GM12878 (cell line): ENCODE measurements around the gene SYNGAP1. TPM values are rescaled to one million over a fixed set of nuclear protein-coding genes. Genes with fewer than 3 reads are reported as not detected.
"Not testable (repeated sequence)": the region's sequence is repeated elsewhere in the genome, so short reads cannot be mapped to it uniquely, and the experiment has no call there.

Source experiments
- ATAC-seq: fragments of 200-7000 bp; cut with Tn5 transposase; 3 replicates; pipeline ENCODE4 v1.9.1; 2020; ENCODE audit warnings: mild to moderate bottlenecking, moderate library complexity
- BruUV-seq: library from RNA; stranded (reverse); fragments of 400-500 nt; replicated peaks from 2 replicates; lab custom pipeline; 2021; lab: Mats Ljungman, UMichigan
- CTCF ChIA-PET: fragments of 300-600 bp; sonication (Branson Sonifier 250); formaldehyde crosslinking; extraction: SDS; loops from one replicate; lab custom pipeline; 2021; ENCODE audit warnings: inconsistent platforms; lab: Yijun Ruan, JAX
- POLR2A ChIA-PET: fragments of 350-600 bp; formaldehyde crosslinking; extraction: SDS; loops from one replicate; lab custom pipeline; 2021; ENCODE audit warnings: inconsistent platforms; lab: Charles Lee
- RAD21 ChIA-PET: fragments of 300-600 bp; sonication (Branson Sonifier 250); formaldehyde crosslinking; loops from one replicate; lab custom pipeline; 2023; ENCODE audit warnings: antibody characterized with exemption; ENCODE audit not compliant: unreplicated experiment; lab: Charles Lee
- SMC1A ChIA-PET: fragments of 300-600 bp; sonication (Branson Sonifier 250); formaldehyde crosslinking; loops from one replicate; lab custom pipeline; 2023; ENCODE audit not compliant: unreplicated experiment, uncharacterized antibody; lab: Charles Lee
- DNase-seq: peaks from one replicate; pipeline ENCODE4 v3.0.0-alpha.2; 2011; ENCODE audit warnings: low read depth, low spot score
- FAIRE-seq: peaks from 3 replicates; lab custom pipeline; 2011; peaks lifted over from hg19 to GRCh38; lab: Jason Lieb, UNC
- H2AFZ ChIP-seq: 2 replicates; pipeline ENCODE4 v1.6.0; 2011; ENCODE audit warnings: low read depth, low read length, control low read depth; ENCODE audit not compliant: control insufficient read depth
- H3K27ac ChIP-seq: 2 replicates; pipeline ENCODE4 v1.5.1; 2011; ENCODE audit warnings: control low read depth; ENCODE audit not compliant: control insufficient read depth, insufficient read depth
- H3K27me3 ChIP-seq, 2 experiments: replicated peaks in 1 of 2; 2 replicates each; pipeline versions ENCODE4 v1.6.0 to v1.6.1; 2011; ENCODE audit warnings: low read length in 1 of 2; ENCODE audit not compliant: control insufficient read depth in 2 of 2, insufficient read depth in 2 of 2
- H3K36me3 ChIP-seq, 2 experiments: 2 replicates each; pipeline ENCODE4 v1.5.1; 2011; ENCODE audit warnings: low read length in 1 of 2; ENCODE audit not compliant: control insufficient read depth in 2 of 2, insufficient read depth in 2 of 2
- H3K4me1 ChIP-seq: 2 replicates; pipeline ENCODE4 v1.6.1; 2011; ENCODE audit warnings: mild to moderate bottlenecking, low read length, moderate library complexity, mixed read lengths; ENCODE audit not compliant: control insufficient read depth, insufficient read depth
- H3K4me2 ChIP-seq: 2 replicates; pipeline ENCODE4 v1.6.0; 2011; ENCODE audit warnings: control low read depth; ENCODE audit not compliant: control insufficient read depth, insufficient read depth
- H3K4me3 ChIP-seq: fragments of 200-600 bp; sonication (generic); 2 replicates; pipeline ENCODE4 v1.5.1; 2016
- H3K79me2 ChIP-seq: 2 replicates; pipeline ENCODE4 v1.6.0; 2011; ENCODE audit warnings: low read length; ENCODE audit not compliant: control insufficient read depth, insufficient read depth
- H3K9ac ChIP-seq: 2 replicates; pipeline ENCODE4 v1.8.0; 2011; ENCODE audit warnings: low read length, control low read depth, mixed read lengths; ENCODE audit not compliant: control insufficient read depth, insufficient read depth
- H3K9me3 ChIP-seq: replicated peaks from 3 replicates; pipeline ENCODE4 v1.5.1; 2011; ENCODE audit warnings: mild to moderate bottlenecking, low read length; ENCODE audit not compliant: control insufficient read depth, insufficient read depth
- H4K20me1 ChIP-seq: 2 replicates; pipeline ENCODE4 v1.6.0; 2011; ENCODE audit not compliant: control insufficient read depth, insufficient read depth
- WGBS: methylation state at CpG from one replicate; pipeline ENCODE4 v1.1.6; 2016; ENCODE audit warnings: low lambda C conversion rate; ENCODE audit not compliant: insufficient replicate concordance, insufficient coverage; ENCODE audit errors: missing lambda C conversion rate; 5-methylcytosine and 5-hydroxymethylcytosine counted together
- in situ Hi-C: fragments of 300-500 bp; cut with MboI; formaldehyde crosslinking; loops from 9 replicates; pipeline ENCODE4 v1.14.3; 2018; ENCODE audit warnings: mixed read lengths
- intact Hi-C: fragments of 100-400 bp; cut with micrococcal nuclease; formaldehyde crosslinking; loops from one replicate; pipeline ENCODE4 v1.14.2; 2022; ENCODE audit not compliant: unreplicated experiment
- polyA plus RNA-seq, 11 experiments: library from polyadenylated mRNA; depleted of rRNA in 4 of 11; unstranded in 6 of 11; stranded (reverse) in 5 of 11; fragments of >200 nt; fragmentation: Nextera tagmentation in 4 of 11; fragmentation: Illumina TruSeq in 1 of 11; extraction: Ambion mirVana in 4 of 11; extraction: Trizol in 1 of 11; gene quantifications; 1 replicate in 1 of 11; 2 replicates in 10 of 11; pipeline versions ENCODE4 v1.2.1 to v1.2.3, GENCODE V29; 2011 to 2016; ENCODE audit warnings: inconsistent platforms in 2 of 11, missing spikeins in 2 of 11, low read depth in 1 of 11
- total RNA-seq, 4 experiments: library from RNA; depleted of rRNA in 3 of 4; stranded (reverse); fragments of >200 nt in 3 of 4; fragmentation: Illumina TruSeq in 1 of 4; extraction: Trizol in 1 of 4; gene quantifications; 2 replicates each; pipeline versions ENCODE4 v1.2.1 to v1.2.3, GENCODE V29; 2013 to 2021

Gene SYNGAP1
- total and polyA plus RNA-seq, 10 of the 15 experiments (the other 5 are each of a cell fraction or from before 2014, with no cell fraction given) = 0.05 to 9.2 (median 1.2) TPM

GRCh38 chr6:33484673-33485262 lies 64.9 kb downstream of the SYNGAP1 start:
- H4K20me1 ChIP-seq, SMC1A ChIA-PET, H3K9me3 ChIP-seq, H3K27ac ChIP-seq, H3K9ac ChIP-seq, DNase-seq, H3K79me2 ChIP-seq, intact Hi-C loops, H3K27me3 ChIP-seq, H2AFZ ChIP-seq, H3K36me3 ChIP-seq, POLR2A ChIA-PET, H3K4me2 ChIP-seq, BruUV-seq, ATAC-seq, H3K4me1 ChIP-seq, RAD21 ChIA-PET, H3K4me3 ChIP-seq, in situ Hi-C loops, FAIRE-seq, CTCF ChIA-PET: not testable (repeated sequence)
- WGBS = 53% methylated on average over 3 of the region's 6 CpGs

- BruUV-seq, RAD21 ChIA-PET, in situ Hi-C loops, H3K4me2 ChIP-seq, H3K27me3 ChIP-seq, FAIRE-seq, POLR2A ChIA-PET, H4K20me1 ChIP-seq, H2AFZ ChIP-seq, DNase-seq, intact Hi-C loops, CTCF ChIA-PET, H3K9me3 ChIP-seq, H3K36me3 ChIP-seq, H3K79me2 ChIP-seq, H3K27ac ChIP-seq, SMC1A ChIA-PET, H3K4me3 ChIP-seq, H3K4me1 ChIP-seq, ATAC-seq, H3K9ac ChIP-seq: not testable (repeated sequence)
- WGBS = 86% methylated on average over 17 of the region's 25 CpGs
Measured at GRCh38 chr6:33485680-33486079, 65.8 kb downstream of the SYNGAP1 start.
